GM19372 (cell line): Measurements from ENCODE around the gene KCNIP4.
"Not testable (repeated sequence)": the region's sequence is repeated elsewhere in the genome, so short reads cannot be mapped to it uniquely, and the experiment has no call there.

Experiments
- ATAC-seq: cut with Tn5 transposase; IDR thresholded peaks from one replicate; pipeline ENCODE4 v1.9.1; 2021; ENCODE audit warnings: mild to moderate bottlenecking, low read depth, moderate library complexity; ENCODE audit not compliant: unreplicated experiment

The KCNIP4 gene

GRCh38 chr4:20840648-20841190 is 1107.9 kb downstream of the KCNIP4 start:
- no peak for ATAC-seq

- no peak for ATAC-seq
Measured at GRCh38 chr4:20839957-20840356, 1108.6 kb downstream of the KCNIP4 start.

GRCh38 chr4:20838476-20838875 is 1110.1 kb downstream of the KCNIP4 start:
- ATAC-seq: no peak

GRCh38 chr4:20832826-20833225 is 1115.7 kb downstream of the KCNIP4 start:
- no peak for ATAC-seq

GRCh38 chr4:20831746-20832145 is 1116.8 kb downstream of the KCNIP4 start:
- ATAC-seq: no peak

- ATAC-seq: no peak
Measured at GRCh38 chr4:20829617-20830357, 1118.8 kb downstream of the KCNIP4 start.

- no peak for ATAC-seq
Measured at GRCh38 chr4:20825505-20825904, 1123.1 kb downstream of the KCNIP4 start.

- ATAC-seq: no peak
Measured at GRCh38 chr4:20816287-20816686, 1132.3 kb downstream of the KCNIP4 start.

- no peak for ATAC-seq
Measured at GRCh38 chr4:20813700-20814099, 1134.9 kb downstream of the KCNIP4 start.

- ATAC-seq: no peak
Measured at GRCh38 chr4:20809812-20810211, 1138.8 kb downstream of the KCNIP4 start.

GRCh38 chr4:20805716-20806115 is 1142.9 kb downstream of the KCNIP4 start:
- ATAC-seq: no peak

GRCh38 chr4:20787940-20788665 is 1160.5 kb downstream of the KCNIP4 start:
- no peak for ATAC-seq

GRCh38 chr4:20783134-20783533 is 1165.4 kb downstream of the KCNIP4 start:
- not testable (repeated sequence) for ATAC-seq

GRCh38 chr4:20778896-20779295 is 1169.7 kb downstream of the KCNIP4 start:
- no peak for ATAC-seq

GRCh38 chr4:20773144-20773997 is 1175.2 kb downstream of the KCNIP4 start:
- peak; percentile 59 for ATAC-seq

GRCh38 chr4:20764366-20764992 is 1184.1 kb downstream of the KCNIP4 start:
- no peak for ATAC-seq

GRCh38 chr4:20761826-20762225 is 1186.7 kb downstream of the KCNIP4 start:
- no peak for ATAC-seq

- ATAC-seq: no peak
Measured at GRCh38 chr4:20761382-20761781, 1187.2 kb downstream of the KCNIP4 start.

- no peak for ATAC-seq
Measured at GRCh38 chr4:20760053-20760452, 1188.5 kb downstream of the KCNIP4 start.

- no peak for ATAC-seq
Measured at GRCh38 chr4:20754036-20754435, 1194.5 kb downstream of the KCNIP4 start.
